GM12875 (cell line): ENCODE results near the gene STRBP.

Experiments
- H3K4me3 ChIP-seq: one replicate; pipeline ENCODE4 v1.5.1; 2011; ENCODE audit warnings: low read depth, low read length, control low read depth
- CTCF ChIP-seq: IDR thresholded peaks from 2 replicates; pipeline ENCODE4 v1.5.1; 2011; ENCODE audit warnings: low read depth, mild to moderate bottlenecking, control low read depth, inconsistent platforms, low read length, moderate library complexity, borderline replicate concordance; ENCODE audit not compliant: insufficient read depth

The STRBP gene

GRCh38 chr9:123073441-123073840 is 194.9 kb downstream of the STRBP start:
- no peak for TF ChIP-seq CTCF
- H3K4me3 ChIP-seq, result no peak overlapping the region

GRCh38 chr9:123072407-123072995 is 195.9 kb downstream of the STRBP start:
- no peak for TF ChIP-seq CTCF
- H3K4me3 ChIP-seq, result no peak overlapping the region
